GM21737 (cell line): ENCODE results near the gene CKS2.
A peak's percentile ranks its signal among the peaks of the same experiment; 100 is the strongest.
"Not testable (repeated sequence)": the region's sequence is repeated elsewhere in the genome, so short reads cannot be mapped to it uniquely, and the experiment has no call there.

ENCODE experiments used
- ATAC-seq: cut with Tn5 transposase; IDR thresholded peaks from one replicate; pipeline ENCODE4 v1.9.1; 2021; ENCODE audit warnings: mild to moderate bottlenecking, moderate library complexity; ENCODE audit not compliant: unreplicated experiment

Gene CKS2

DNA sequence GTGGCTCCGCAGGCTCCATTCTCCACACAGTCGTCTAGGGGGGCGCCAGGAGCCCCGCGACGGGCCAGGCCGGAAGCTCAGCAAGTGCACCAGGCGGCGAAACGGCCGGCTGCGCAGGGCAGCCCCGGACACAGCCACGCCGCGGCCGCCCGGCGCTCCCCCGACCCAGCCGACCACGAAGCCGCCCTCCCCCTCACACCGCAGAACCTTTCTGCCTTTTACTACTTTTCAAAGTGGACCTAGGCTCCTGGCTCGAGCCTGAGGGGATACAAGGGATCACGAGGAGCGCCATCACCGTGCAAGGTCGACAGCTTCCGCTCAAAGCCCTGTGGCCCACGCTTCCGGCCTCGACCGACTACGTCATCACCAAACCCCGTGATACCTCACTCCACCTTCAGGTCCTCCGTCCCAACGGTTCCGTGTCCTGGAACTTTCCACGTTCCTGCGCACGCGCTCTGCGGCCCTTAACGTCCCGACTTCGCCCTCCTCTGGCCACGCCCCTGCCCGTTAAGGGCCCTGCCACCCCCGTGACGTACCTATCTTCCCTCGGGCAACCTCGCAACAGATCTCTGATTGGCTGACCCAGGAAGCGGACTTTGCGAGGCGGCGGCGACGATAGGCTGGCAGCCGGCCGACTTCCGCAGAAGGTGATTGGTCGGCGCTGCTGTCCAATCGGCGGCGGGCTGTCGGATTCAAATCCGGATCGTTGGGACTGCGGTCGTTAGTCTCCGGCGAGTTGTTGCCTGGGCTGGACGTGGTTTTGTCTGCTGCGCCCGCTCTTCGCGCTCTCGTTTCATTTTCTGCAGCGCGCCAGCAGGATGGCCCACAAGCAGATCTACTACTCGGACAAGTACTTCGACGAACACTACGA is at the start of gene CKS2:
TSS of gene CKS2 (plus strand) at position 721 of the 871 bp plus-strand sequence. CDS start at position 819, 98 bp downstream.
- peak; percentile 90 for ATAC-seq

- no peak for ATAC-seq
Observed at GRCh38 chr9:89273528-89274279, 37.3 kb upstream of the CKS2 start.

- no peak for ATAC-seq
Observed at GRCh38 chr9:89274838-89275237, 36.2 kb upstream of the CKS2 start.

DNA sequence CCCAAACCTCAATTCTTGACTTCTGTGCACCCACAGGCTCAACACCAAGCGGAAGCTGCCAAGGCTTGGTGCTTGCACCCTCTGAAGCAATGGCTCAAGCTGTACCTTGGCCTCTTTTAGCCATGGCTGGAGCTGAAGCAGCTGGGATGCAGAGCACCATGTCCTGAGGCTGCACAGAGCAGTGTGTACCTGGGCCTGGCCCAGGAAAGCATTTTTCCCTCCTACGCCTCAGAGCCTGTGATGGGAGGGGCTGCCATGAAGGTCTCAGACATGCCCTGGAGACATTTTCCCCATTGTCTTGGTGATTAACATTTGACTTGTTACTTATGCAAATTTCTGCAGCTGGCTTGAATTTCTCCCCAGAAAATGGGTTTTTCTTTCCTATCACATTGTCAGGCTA is 35.0 kb upstream of the CKS2 start:
- not testable (repeated sequence) for ATAC-seq

DNA sequence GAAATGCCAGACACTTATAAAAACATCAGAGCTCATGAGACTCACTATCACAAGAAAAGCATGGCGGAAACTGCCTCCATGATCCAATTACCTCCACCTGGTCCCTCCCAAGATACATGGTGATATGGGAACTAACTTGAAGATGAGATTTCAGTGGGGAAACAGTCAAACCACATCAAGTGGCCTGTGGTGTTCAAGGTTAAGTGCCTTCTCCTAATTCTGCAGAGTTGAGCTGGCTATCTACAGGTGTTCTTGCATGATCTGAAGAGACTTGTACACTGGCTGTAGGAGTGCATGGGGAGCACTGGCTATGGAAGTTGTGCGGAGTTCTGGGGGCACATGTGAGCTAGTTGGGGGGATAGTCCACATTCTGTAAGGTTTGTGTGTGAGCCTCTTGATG is 34.0 kb upstream of the CKS2 start:
- no peak for ATAC-seq

- ATAC-seq, result no peak
Observed at GRCh38 chr9:89277454-89277853, 33.5 kb upstream of the CKS2 start.

DNA sequence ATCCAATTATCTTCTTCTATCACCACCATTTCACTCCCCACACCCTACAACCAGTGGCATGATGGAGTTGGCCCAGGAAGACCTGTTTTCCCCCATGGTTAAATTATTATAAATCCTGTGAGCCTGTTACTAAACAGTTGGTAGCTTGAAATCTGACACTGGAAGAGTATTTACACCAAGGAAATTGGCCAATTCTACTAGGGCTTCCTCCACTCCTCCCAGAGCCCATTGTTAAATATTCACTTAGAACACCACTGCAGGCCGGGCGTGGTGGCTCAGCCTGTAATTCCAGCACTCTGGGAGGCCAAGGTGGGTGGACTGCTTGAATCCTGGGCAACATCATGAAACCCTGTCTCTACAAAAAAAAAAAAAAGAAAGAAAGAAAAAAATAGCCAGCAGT is 32.4 kb upstream of the CKS2 start:
- no peak for ATAC-seq

DNA sequence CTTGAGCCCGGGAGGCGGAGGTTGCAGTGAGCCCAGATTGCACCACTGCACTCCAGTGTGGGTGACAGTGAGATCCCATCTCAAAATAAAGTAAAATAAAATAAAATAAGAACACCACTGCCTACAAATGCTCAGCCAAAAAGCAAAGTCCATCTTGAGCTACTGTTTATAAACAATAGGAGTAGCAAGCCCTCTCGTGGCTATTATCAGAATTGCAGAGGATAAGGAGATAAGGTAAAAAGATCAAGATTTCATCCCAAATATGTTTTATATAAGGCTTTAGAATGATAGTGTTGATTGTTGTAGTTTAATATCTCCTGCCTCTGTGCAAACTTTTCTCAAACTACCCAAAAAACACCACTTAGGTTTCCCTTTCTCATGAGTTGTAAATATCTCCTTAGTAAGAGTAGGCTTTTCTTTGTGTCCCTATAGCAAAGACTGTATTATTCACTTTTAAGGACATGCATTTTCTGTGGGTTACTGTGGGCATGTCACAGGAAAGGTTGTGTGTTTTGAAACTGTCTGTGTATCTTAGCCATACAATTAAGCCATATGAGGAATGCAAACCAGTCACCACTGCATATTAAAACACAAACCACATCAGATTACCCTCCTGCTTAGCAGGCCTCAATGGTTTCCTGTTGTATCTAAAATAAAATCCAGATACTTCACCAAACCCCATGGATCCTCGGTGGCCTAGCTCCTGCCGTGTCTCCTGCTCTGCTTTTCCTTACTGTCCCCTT is 31.8 kb upstream of the CKS2 start:
- no peak for ATAC-seq

GRCh38 chr9:89281106-89281505 is 29.9 kb upstream of the CKS2 start:
- no peak for ATAC-seq

DNA sequence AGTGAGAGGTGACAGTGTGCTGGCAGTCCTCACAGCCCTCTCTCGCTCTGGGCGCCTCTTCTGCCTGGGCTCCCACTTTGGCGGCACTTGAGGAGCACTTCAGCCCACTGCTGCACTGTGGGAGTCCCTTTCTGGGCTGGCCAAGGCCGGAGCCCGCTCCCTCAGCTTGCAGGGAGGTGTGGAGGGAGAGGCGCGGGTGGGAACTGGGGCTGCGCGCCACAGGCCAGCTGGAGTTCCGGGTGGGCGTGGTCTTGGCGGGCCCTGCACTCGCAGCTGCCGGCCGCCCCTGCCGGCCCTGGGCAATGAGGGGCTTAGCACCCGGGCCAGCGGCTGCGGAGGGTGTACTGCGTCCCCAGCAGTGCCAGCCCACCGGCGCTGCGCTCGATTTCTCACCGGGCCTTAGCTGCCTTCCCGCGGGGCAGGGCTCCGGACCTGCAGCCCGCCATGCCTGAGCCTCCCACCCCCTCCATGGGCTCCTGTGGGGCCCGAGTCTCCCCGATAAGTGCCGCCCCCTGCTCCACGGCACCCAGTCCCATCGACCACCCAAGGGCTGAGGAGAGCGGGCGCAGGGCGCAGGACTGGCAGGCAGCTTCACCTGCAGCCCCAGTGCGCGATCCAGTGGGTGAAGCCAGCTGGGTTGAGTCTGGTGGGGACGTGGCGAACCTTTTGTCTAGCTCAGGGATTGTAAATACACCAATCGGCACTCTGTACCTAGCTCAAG is 28.6 kb upstream of the CKS2 start:
- not testable (repeated sequence) for ATAC-seq

DNA sequence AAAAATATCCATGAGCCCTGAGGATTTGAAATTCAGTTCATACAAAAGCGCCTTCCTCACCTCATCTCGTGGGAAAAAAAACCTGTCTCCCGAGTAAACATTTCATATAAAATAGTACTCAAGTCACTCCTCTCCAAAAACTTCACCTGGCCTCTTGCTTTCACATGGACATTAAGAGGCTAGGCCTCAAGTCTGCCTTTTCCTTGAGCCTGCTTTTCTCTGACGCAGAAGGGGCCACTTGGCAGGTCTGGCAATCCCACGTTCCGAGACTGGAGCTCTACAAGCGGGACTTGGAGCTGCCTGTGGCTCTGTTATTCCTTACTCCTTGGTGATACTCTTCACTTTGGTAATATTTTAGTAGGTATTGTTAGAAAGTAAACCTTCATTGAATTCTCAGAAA is 26.9 kb upstream of the CKS2 start:
- ATAC-seq, result no peak

- ATAC-seq, result no peak
Observed at GRCh38 chr9:89291741-89292140, 19.3 kb upstream of the CKS2 start.

DNA sequence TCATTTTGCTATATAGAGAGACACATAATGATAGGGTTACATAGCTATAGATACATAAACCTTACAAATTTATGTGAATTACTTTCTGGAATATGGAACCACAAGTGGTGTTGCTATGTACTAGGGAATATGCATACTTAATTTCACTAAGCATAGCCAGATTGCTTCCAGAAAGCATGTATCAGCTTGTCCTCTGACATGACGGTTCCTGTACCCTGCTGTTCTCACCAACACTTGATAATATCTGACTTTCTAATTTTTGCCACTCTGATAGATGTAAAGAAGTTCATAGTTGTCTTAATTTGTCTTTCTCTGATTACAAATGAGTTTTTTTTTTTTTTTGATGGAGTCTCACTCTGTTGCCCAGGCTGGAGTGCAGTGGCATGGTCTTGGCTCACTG is 18.0 kb upstream of the CKS2 start:
- ATAC-seq, result no peak

DNA sequence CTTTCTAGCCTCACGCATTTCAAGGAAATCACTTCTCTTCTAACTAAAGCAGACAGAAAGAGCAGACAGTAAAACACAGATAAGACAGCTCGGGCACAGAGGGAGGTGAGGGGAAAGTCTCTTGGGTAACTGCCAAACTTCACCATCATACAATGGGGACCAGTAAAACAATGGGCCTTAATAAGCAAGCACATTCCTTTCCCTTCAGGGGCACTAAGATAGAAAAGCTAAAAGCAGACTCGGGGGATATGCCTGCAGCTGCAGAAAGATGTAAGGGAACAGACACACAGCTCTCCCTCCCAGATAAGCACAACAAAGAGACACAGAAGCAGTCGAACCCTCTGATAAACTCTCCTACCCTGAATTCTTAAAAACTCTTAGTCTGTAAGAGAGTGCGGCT is 15.6 kb upstream of the CKS2 start:
- ATAC-seq, result no peak

- not testable (repeated sequence) for ATAC-seq
Observed at GRCh38 chr9:89301996-89302395, 9.0 kb upstream of the CKS2 start.

DNA sequence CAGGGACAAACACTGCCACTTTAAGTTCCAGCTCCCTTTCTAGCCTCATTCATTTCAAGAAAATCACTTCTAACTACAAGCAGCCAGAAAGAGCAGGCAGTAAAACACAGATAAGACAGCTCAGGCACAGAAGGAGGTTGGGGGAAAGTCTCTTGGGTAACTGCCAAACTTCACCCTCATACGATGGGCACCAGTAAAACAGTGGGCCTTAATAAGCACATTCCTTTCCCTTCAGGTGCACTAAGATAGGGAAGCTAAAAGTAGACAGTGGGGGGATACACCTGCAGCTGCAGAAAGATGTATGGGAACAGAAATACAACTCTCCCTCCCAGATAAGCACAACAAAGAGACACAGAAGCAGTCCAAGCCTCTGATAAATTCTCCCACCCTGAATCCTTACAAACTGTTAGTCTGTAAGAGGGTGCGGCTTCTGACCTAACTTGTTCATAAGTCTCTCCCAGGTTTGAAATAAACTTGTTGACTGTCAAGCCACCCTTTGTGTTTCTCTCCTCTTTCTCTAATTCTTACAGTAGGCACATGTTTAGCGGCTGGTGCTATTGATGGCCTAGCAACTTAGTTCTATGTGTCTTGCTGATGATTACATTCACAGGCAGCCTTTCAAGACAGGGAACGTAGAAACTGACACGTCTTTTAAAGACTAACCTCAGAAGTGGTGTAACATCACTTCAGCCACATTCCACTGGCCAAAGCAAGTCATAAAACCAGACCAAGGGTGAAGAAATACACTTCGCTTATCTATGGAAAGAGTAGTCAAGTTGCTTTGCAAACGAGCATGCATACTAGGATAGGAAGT is 6.8 kb upstream of the CKS2 start:
- no peak for ATAC-seq

DNA sequence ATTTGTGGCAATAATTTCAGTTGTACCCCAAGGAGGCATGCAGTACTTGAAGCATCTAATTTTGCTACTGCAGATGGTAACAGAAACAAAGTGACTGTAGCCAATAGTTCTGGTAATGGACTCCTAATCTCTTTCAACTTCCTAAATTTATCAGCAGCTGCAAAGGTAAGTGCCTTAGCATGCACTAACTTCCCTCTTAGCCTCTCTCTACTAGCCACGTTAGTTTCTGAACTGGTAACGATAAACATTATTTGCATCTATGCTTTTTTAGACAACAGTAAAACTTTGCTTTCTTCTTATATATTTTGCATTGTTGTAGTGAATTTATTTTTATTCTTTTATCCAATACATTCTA is 6.2 kb upstream of the CKS2 start:
- no peak for ATAC-seq

DNA sequence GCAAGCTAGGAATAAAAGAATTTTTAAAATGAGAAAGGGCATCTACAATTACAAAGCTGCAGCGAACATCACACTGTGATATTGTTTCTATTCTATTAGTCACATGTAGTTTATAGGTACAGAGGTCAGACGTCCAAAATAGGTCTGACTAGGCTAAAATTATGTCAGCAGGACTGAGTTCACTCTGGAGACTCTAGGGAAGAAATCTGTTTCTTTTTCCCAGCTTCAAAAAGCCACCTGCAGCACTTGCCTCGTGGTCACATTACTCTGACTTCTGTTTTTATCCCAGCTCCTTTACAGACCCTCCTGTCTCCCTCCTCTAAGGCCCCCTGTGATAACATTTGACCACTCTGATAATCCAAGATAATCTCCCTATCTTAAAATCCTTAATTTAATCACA is 5.1 kb upstream of the CKS2 start:
- no peak for ATAC-seq

DNA sequence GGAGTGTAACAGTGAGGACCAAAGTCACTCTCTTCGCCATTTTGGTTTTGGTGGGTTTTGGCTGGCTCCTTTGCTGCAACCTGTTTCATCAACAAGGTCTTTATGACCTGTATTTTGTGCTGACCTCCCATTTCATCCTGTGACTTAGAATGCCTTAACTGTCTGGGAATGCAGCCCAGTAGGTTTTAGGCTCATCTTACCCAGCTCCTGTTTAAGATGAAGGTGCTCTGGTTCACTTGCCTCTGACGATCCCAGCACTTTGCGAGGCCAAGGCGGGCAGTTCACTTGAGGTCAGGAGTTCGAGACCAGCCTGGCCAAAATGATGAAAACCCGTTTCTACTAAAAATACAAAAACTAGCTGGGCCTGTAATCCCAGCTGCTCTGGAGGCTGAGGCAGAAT is 1.8 kb upstream of the CKS2 start:
- no peak for ATAC-seq
